Retina (tissue), 1 donor: ENCODE measurements around the gene GIMAP5.

ENCODE experiments used
- DNase-seq: peaks from one replicate; pipeline ENCODE4 v3.0.0-alpha.2; 2016

The GIMAP5 gene

GRCh38 chr7:150737265-150738055 lies at the start of gene GIMAP5:
Gene GIMAP5, plus strand, starts transcription at chr7:150737418. Its CDS starts 3,467 bp downstream, at chr7:150740885.
- no peak for DNase-seq

- DNase-seq, result no peak
Observed at GRCh38 chr7:150688630-150689029, 48.6 kb upstream of the GIMAP5 start.

GRCh38 chr7:150695654-150696053 lies 41.6 kb upstream of the GIMAP5 start:
- no peak for DNase-seq

GRCh38 chr7:150703209-150703608 lies 34.0 kb upstream of the GIMAP5 start:
- DNase-seq, result no peak

GRCh38 chr7:150715293-150715692 lies 21.9 kb upstream of the GIMAP5 start:
- DNase-seq, result no peak

- DNase-seq, result no peak
Observed at GRCh38 chr7:150715738-150716137, 21.5 kb upstream of the GIMAP5 start.

GRCh38 chr7:150716368-150716767 lies 20.9 kb upstream of the GIMAP5 start, which contains the start of gene GIMAP1:
Gene GIMAP1, plus strand, starts transcription at chr7:150716613. Its CDS starts 2,435 bp downstream, at chr7:150719048.
- no peak for DNase-seq

- DNase-seq, result no peak
Observed at GRCh38 chr7:150716939-150717338, 20.3 kb upstream of the GIMAP5 start.

GRCh38 chr7:150717814-150718420 lies 19.3 kb upstream of the GIMAP5 start:
- no peak for DNase-seq

GRCh38 chr7:150719436-150719835 lies 17.8 kb upstream of the GIMAP5 start:
- no peak for DNase-seq

GRCh38 chr7:150719960-150720891 lies 17.0 kb upstream of the GIMAP5 start:
- no peak for DNase-seq

GRCh38 chr7:150721970-150722373 lies 15.2 kb upstream of the GIMAP5 start:
- no peak for DNase-seq

GRCh38 chr7:150722431-150722931 lies 14.7 kb upstream of the GIMAP5 start:
- no peak for DNase-seq

- no peak for DNase-seq
Observed at GRCh38 chr7:150723467-150723866, 13.8 kb upstream of the GIMAP5 start.

GRCh38 chr7:150727381-150727780 lies 9.8 kb upstream of the GIMAP5 start:
- no peak for DNase-seq

- DNase-seq, result no peak
Observed at GRCh38 chr7:150728011-150728410, 9.2 kb upstream of the GIMAP5 start.

- no peak for DNase-seq
Observed at GRCh38 chr7:150728609-150729008, 8.6 kb upstream of the GIMAP5 start.

GRCh38 chr7:150731916-150732315 lies 5.3 kb upstream of the GIMAP5 start:
- no peak for DNase-seq

- no peak for DNase-seq
Observed at GRCh38 chr7:150732786-150733481, 4.3 kb upstream of the GIMAP5 start.

- no peak for DNase-seq
Observed at GRCh38 chr7:150733482-150734095, 3.6 kb upstream of the GIMAP5 start.

- DNase-seq, result no peak
Observed at GRCh38 chr7:150734254-150734653, 3.0 kb upstream of the GIMAP5 start.
